Liver (tissue), 9 donors: ENCODE data around the gene SLC12A2. TPM values are rescaled to one million over a fixed set of nuclear protein-coding genes. Genes with fewer than 3 reads are reported as not detected.

ENCODE experiments used
- DNase-seq: peaks from one replicate; pipeline ENCODE4 v3.0.0-alpha.2; 2017; ENCODE audit warnings: low spot score
- H3K27ac ChIP-seq, 2 donors: one replicate each; pipeline ENCODE4 v1.7.0; 2013; ENCODE audit warnings: inconsistent platforms in 2 of 2, low read length in 2 of 2, control low read depth in 1 of 2, low read depth in 1 of 2, mild to moderate bottlenecking in 1 of 2
- H3K27me3 ChIP-seq, 4 donors: one replicate each; pipeline versions ENCODE4 v1.6.1 to v1.7.0; 2013; ENCODE audit warnings: low read length in 3 of 4, inconsistent platforms in 1 of 4, mild to moderate bottlenecking in 1 of 4, moderate library complexity in 1 of 4; ENCODE audit not compliant: control insufficient read depth in 4 of 4, insufficient read depth in 4 of 4
- H3K36me3 ChIP-seq, 4 donors: one replicate each; pipeline versions ENCODE4 v1.6.1 to v1.7.0; 2013; ENCODE audit warnings: low read length in 3 of 4, mild to moderate bottlenecking in 3 of 4, low read depth in 1 of 4, moderate library complexity in 1 of 4; ENCODE audit not compliant: control insufficient read depth in 4 of 4, insufficient read depth in 3 of 4
- H3K4me1 ChIP-seq, 4 donors: one replicate each; pipeline versions ENCODE4 v1.6.1 to v1.7.0; 2013; ENCODE audit warnings: low read length in 3 of 4, mild to moderate bottlenecking in 3 of 4, moderate library complexity in 1 of 4; ENCODE audit not compliant: control insufficient read depth in 4 of 4, insufficient read depth in 4 of 4
- H3K4me3 ChIP-seq, 3 donors: one replicate each; pipeline versions ENCODE4 v1.6.1 to v1.7.0; 2013; ENCODE audit warnings: low read length in 3 of 3, control low read depth in 1 of 3, low read depth in 1 of 3, mild to moderate bottlenecking in 1 of 3
- H3K9ac ChIP-seq, 2 donors: one replicate each; pipeline ENCODE4 v1.7.0; 2013; ENCODE audit warnings: low read length in 2 of 2, mild to moderate bottlenecking in 2 of 2, moderate library complexity in 2 of 2, control low read depth in 1 of 2, low read depth in 1 of 2
- H3K9me3 ChIP-seq, 4 donors: one replicate each; pipeline versions ENCODE4 v1.6.1 to v1.7.0; 2013; ENCODE audit warnings: low read length in 3 of 4; ENCODE audit not compliant: control insufficient read depth in 4 of 4
- ATF3 ChIP-seq: IDR thresholded peaks from 2 replicates; pipeline ENCODE4 v1.6.1; 2016; ENCODE audit warnings: antibody characterized with exemption
- CTCF ChIP-seq: fragments of 150-350 bp; IDR thresholded peaks from 2 replicates; pipeline ENCODE4 v1.5.1; 2017; ENCODE audit warnings: improper control_type of control experiment, low read depth, low read length; ENCODE audit not compliant: missing input control
- EGR1 ChIP-seq, 2 donors: IDR thresholded peaks; 2 replicates each; pipeline ENCODE4 v1.6.1; 2016 to 2018; ENCODE audit warnings: antibody characterized with exemption in 2 of 2, low read depth in 2 of 2
- FOXA1 ChIP-seq: IDR thresholded peaks from 2 replicates; pipeline ENCODE4 v1.6.1; 2016; ENCODE audit warnings: antibody characterized with exemption
- FOXA2 ChIP-seq: IDR thresholded peaks from 2 replicates; pipeline ENCODE4 v1.6.1; 2016; ENCODE audit warnings: antibody characterized with exemption
- GABPA ChIP-seq, 2 donors: IDR thresholded peaks in 1 of 2; conservative IDR thresholded peaks in 1 of 2; 2 replicates each; pipeline ENCODE4 v1.6.1; 2016; ENCODE audit warnings: antibody characterized with exemption in 2 of 2, mild to moderate bottlenecking in 1 of 2, moderate library complexity in 1 of 2
- HNF4A ChIP-seq, 2 donors: conservative IDR thresholded peaks; 2 replicates each; pipeline ENCODE4 v1.6.1; 2016; ENCODE audit warnings: antibody characterized with exemption in 2 of 2, mild to moderate bottlenecking in 2 of 2
- HNF4G ChIP-seq: IDR thresholded peaks from 2 replicates; pipeline ENCODE4 v1.6.1; 2016; ENCODE audit warnings: antibody characterized with exemption
- JUND ChIP-seq, 2 donors: IDR thresholded peaks; 2 replicates each; pipeline ENCODE4 v1.6.1; 2016; ENCODE audit warnings: antibody characterized with exemption in 2 of 2
- NR2F2 ChIP-seq: IDR thresholded peaks from 2 replicates; pipeline ENCODE4 v1.6.1; 2016; ENCODE audit warnings: antibody characterized with exemption
- RAD21 ChIP-seq, 2 donors: IDR thresholded peaks; 2 replicates each; pipeline ENCODE4 v1.6.1; 2016; ENCODE audit warnings: antibody characterized with exemption in 2 of 2, mild to moderate bottlenecking in 2 of 2
- REST ChIP-seq: IDR thresholded peaks from 2 replicates; pipeline ENCODE4 v1.6.1; 2016; ENCODE audit warnings: antibody characterized with exemption, mild to moderate bottlenecking
- RXRA ChIP-seq, 2 donors: IDR thresholded peaks; 2 replicates each; pipeline ENCODE4 v1.6.1; 2017 to 2018; ENCODE audit warnings: antibody characterized with exemption in 2 of 2, mild to moderate bottlenecking in 1 of 2
- SP1 ChIP-seq: IDR thresholded peaks from 2 replicates; pipeline ENCODE4 v1.6.1; 2018; ENCODE audit warnings: antibody characterized with exemption, mild to moderate bottlenecking
- TAF1 ChIP-seq: conservative IDR thresholded peaks from 2 replicates; pipeline ENCODE4 v1.6.1; 2016; ENCODE audit warnings: antibody characterized with exemption, mild to moderate bottlenecking
- YY1 ChIP-seq: IDR thresholded peaks from 2 replicates; pipeline ENCODE4 v1.6.1; 2016; ENCODE audit warnings: antibody characterized with exemption, mild to moderate bottlenecking
- WGBS: extraction: QIAGEN DNeasy Blood & Tissue Kit; methylation state at CpG from one replicate; pipeline ENCODE4 v1.1.7; 2013; 5-methylcytosine and 5-hydroxymethylcytosine counted together
- polyA plus RNA-seq, 2 donors: library from polyadenylated mRNA; stranded (reverse) in 1 of 2; unstranded in 1 of 2; fragments of 200-250 nt in 1 of 2; fragments of >200 nt in 1 of 2; fragmentation: Nextera tagmentation in 1 of 2; extraction: Ambion mirVana in 1 of 2; gene quantifications; one replicate each; pipeline versions ENCODE4 v1.2.1 to v1.2.3, GENCODE V29; 2013 to 2015
- total RNA-seq, 2 donors: library from RNA; depleted of rRNA; stranded (reverse); fragments of >200 nt; gene quantifications; one replicate each; pipeline ENCODE4 v1.2.3, GENCODE V29; 2014
- TF ChIP-seq, protein P1 (sequence below): IDR thresholded peaks from 2 replicates; pipeline ENCODE4 v1.6.1; 2016; ENCODE audit warnings: antibody characterized with exemption
- TF ChIP-seq, protein P2 (sequence below): IDR thresholded peaks from 2 replicates; pipeline ENCODE4 v1.6.1; 2016; ENCODE audit warnings: antibody characterized with exemption
- donor health status: healthy.
- donor health status: healthy.
- donor health status: healthy.
- donor health status: healthy.
- donor health status: healthy.

SLC12A2 gene
- total and polyA plus RNA-seq, 4 donors: 2.5 to 10.9 (median 5.7) TPM

DNA sequence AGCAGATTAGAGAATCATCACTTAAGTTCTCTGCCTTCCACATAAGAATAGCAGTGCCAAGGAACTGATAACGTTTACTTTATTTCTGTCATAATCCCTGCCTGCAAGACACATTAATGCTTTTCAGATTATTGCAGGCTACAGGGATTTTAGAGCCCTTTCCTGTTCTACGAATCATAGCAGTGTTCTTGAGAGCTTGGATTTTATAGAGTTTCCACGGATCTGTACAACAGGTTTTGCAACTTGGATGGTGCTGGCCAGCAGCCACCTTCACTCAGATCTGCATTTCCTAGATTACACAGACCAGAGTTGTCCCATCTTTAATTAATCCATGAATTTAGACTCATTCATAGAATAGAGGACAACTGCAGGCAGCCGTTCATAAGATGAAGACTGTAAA lies 38.1 kb downstream of the SLC12A2 start:
- 70% methylated on average over 4 of the region's 4 CpGs for WGBS
- Histone ChIP-seq H3K9ac (no peak overlapping the region), H3K9me3 (peaks cover 0 to 4% (median 0%) of the 10 kb centered on the region in 4 donors), H3K27me3 (no peaks in the 10 kb centered on the region), H3K4me3 (no peak overlapping the region), H3K27ac (no peak overlapping the region), H3K4me1 (no peaks in the 10 kb centered on the region), H3K36me3 (peaks cover 0 to 2% (median 0%) of the 10 kb centered on the region in 4 donors)
- no peak for DNase-seq
- no peak for TF ChIP-seq REST

DNA sequence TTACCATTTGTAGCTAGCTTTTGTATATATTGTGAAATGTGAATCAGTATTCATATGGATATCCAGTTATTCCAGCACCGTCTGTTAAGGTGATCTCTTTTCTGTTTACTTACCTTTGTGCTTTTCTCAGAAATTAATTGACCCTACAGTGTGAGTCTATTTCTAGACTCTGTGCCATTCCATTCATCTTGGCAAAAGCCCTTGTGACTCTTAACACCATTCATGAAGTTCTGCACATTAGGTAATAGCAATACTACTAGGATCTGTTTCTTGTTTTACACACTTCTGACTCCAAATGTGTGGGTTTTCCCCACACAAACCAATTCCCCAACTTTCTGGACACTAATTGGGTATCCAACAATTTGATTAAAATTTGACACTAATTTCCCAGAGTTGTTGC lies 40.4 kb downstream of the SLC12A2 start:
- H3K9ac ChIP-seq: no peak overlapping the region
- no peak for TF ChIP-seq GABPA (IDR thresholded peaks at IDR 0.05 in 1 of 2, conservative IDR thresholded peaks at IDR 0.05 in 1 of 2)
- no peak for TF ChIP-seq ATF3
- TF ChIP-seq RXRA (IDR thresholded peaks at IDR 0.05): no peak
- no peak for TF ChIP-seq YY1
- TF ChIP-seq REST: no peak
- TF ChIP-seq NR2F2: no peak
- no peak for TF ChIP-seq CTCF
- no peak for TF ChIP-seq JUND (IDR thresholded peaks at IDR 0.05)
- TF ChIP-seq HNF4G: no peak
- TF ChIP-seq HNF4A (conservative IDR thresholded peaks at IDR 0.05): no peak
- TF ChIP-seq RAD21 (IDR thresholded peaks at IDR 0.05): no peak
- TF ChIP-seq, protein P1, sequence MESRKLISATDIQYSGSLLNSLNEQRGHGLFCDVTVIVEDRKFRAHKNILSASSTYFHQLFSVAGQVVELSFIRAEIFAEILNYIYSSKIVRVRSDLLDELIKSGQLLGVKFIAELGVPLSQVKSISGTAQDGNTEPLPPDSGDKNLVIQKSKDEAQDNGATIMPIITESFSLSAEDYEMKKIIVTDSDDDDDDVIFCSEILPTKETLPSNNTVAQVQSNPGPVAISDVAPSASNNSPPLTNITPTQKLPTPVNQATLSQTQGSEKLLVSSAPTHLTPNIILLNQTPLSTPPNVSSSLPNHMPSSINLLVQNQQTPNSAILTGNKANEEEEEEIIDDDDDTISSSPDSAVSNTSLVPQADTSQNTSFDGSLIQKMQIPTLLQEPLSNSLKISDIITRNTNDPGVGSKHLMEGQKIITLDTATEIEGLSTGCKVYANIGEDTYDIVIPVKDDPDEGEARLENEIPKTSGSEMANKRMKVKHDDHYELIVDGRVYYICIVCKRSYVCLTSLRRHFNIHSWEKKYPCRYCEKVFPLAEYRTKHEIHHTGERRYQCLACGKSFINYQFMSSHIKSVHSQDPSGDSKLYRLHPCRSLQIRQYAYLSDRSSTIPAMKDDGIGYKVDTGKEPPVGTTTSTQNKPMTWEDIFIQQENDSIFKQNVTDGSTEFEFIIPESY: no peak
- no peak for TF ChIP-seq FOXA2
- TF ChIP-seq EGR1 (IDR thresholded peaks at IDR 0.05; ENCODE audit: low read depth in 2 of 2): no peak
- TF ChIP-seq, protein P2, sequence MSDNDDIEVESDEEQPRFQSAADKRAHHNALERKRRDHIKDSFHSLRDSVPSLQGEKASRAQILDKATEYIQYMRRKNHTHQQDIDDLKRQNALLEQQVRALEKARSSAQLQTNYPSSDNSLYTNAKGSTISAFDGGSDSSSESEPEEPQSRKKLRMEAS: no peak
- TF ChIP-seq FOXA1: no peak
- TF ChIP-seq TAF1: no peak
- TF ChIP-seq SP1: no peak
- H3K4me3 ChIP-seq: no peak overlapping the region
- H3K27me3 ChIP-seq: no peaks in the 10 kb centered on the region
- H3K9me3 ChIP-seq: peaks cover 0 to 2% (median 0%) of the 10 kb centered on the region in 4 donors
- no peak for DNase-seq
- no peaks in the 10 kb centered on the region for H3K4me1 ChIP-seq
- H3K27ac ChIP-seq: no peak overlapping the region
- no peaks in the 10 kb centered on the region for H3K36me3 ChIP-seq
- WGBS: 91% methylated on average over 1 of the region's 1 CpG
